SH-SY5Y (cell line): ENCODE results near the gene PHKB.

Experiments
- GATA2 ChIP-seq: IDR thresholded peaks from 2 replicates; pipeline ENCODE4 v1.6.1; 2011; ENCODE audit warnings: mild to moderate bottlenecking, low read depth, low read length
- GATA3 ChIP-seq: IDR thresholded peaks from 2 replicates; pipeline ENCODE4 v1.6.1; 2011; ENCODE audit warnings: low read depth, mild to moderate bottlenecking, low read length, moderate library complexity

- TF ChIP-seq GATA2 (no peak), GATA3 (no peak)
Measured at GRCh38 chr16:47719713-47720112, 258.6 kb downstream of the PHKB start.
